ENCODE data around the gene SLC25A3. TPM values are rescaled to one million over a fixed set of nuclear protein-coding genes. Genes with fewer than 3 reads are reported as not detected.
"Not testable (repeated sequence)": the region's sequence is repeated elsewhere in the genome, so short reads cannot be mapped to it uniquely, and the experiment has no call there.

SLC25A3 gene
- polyA plus RNA-seq, 1 of the 3 experiments (the other 2 are of a cell fraction), result 470 TPM

GRCh38 chr12:98639491-98639890 is 46.0 kb downstream of the SLC25A3 start:
- H3K9me2 ChIP-seq, result no peaks in the 10 kb centered on the region
- ChIA-PET POLR2A (no interaction called here), CTCF (interaction anchor here (1.5 to 2.6 kb wide), 3 partner anchors 44 to 123 kb away, joined by 3 to 9 read pairs (median 3); no protein-coding TSS in a partner anchor)
- H2AFZ ChIP-seq (ENCODE audit: low read depth), result no peak overlapping the region
- H3K9me3 ChIP-seq, result no peaks in the 10 kb centered on the region
- whole genome bisulfite sequencing (ENCODE audit: low lambda C conversion rate), result 95% methylated on average over 3 of the region's 3 CpGs
- no peak overlapping the region for H3K9ac ChIP-seq
- TF ChIP-seq GATA2 (CRISPR knock-in tag; IDR thresholded peaks at IDR 0.05), result no peak
- no peak for TF ChIP-seq MEF2A (IDR thresholded peaks at IDR 0.05; ENCODE audit: borderline replicate concordance, low read depth)
- no peak for TF ChIP-seq EP300 (IDR thresholded peaks at IDR 0.05; ENCODE audit: borderline replicate concordance in 1 of 2, low read depth in 1 of 2, low read length in 1 of 2)
- TF ChIP-seq SIN3A (IDR thresholded peaks at IDR 0.05; ENCODE audit: borderline replicate concordance, low read depth, low read length), result no peak
- TF ChIP-seq YY1 (IDR thresholded peaks at IDR 0.05; ENCODE audit: low read depth), result no peak
- TF ChIP-seq JUND (IDR thresholded peaks at IDR 0.05), result no peak
- no peak for TF ChIP-seq RAD21 (IDR thresholded peaks at IDR 0.05; ENCODE audit: low read length)
- no peak for TF ChIP-seq SMC3 (IDR thresholded peaks at IDR 0.05; ENCODE audit: low read depth, low read length)
- no peak for TF ChIP-seq FOSL2 (IDR thresholded peaks at IDR 0.05; ENCODE audit: borderline replicate concordance, low read depth)
- TF ChIP-seq CHD2 (IDR thresholded peaks at IDR 0.05; ENCODE audit: low read length, partially characterized antibody), result no peak
- TF ChIP-seq, protein P1, sequence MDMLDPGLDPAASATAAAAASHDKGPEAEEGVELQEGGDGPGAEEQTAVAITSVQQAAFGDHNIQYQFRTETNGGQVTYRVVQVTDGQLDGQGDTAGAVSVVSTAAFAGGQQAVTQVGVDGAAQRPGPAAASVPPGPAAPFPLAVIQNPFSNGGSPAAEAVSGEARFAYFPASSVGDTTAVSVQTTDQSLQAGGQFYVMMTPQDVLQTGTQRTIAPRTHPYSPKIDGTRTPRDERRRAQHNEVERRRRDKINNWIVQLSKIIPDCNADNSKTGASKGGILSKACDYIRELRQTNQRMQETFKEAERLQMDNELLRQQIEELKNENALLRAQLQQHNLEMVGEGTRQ (IDR thresholded peaks at IDR 0.05; ENCODE audit: borderline replicate concordance, low read depth, low read length), result no peak
- no peak for TF ChIP-seq TEAD4 (IDR thresholded peaks at IDR 0.05; ENCODE audit: borderline replicate concordance, insufficient read depth)
- no peak for TF ChIP-seq ZBTB33 (IDR thresholded peaks at IDR 0.05; ENCODE audit: borderline replicate concordance, low read depth)
- TF ChIP-seq, protein P2, sequence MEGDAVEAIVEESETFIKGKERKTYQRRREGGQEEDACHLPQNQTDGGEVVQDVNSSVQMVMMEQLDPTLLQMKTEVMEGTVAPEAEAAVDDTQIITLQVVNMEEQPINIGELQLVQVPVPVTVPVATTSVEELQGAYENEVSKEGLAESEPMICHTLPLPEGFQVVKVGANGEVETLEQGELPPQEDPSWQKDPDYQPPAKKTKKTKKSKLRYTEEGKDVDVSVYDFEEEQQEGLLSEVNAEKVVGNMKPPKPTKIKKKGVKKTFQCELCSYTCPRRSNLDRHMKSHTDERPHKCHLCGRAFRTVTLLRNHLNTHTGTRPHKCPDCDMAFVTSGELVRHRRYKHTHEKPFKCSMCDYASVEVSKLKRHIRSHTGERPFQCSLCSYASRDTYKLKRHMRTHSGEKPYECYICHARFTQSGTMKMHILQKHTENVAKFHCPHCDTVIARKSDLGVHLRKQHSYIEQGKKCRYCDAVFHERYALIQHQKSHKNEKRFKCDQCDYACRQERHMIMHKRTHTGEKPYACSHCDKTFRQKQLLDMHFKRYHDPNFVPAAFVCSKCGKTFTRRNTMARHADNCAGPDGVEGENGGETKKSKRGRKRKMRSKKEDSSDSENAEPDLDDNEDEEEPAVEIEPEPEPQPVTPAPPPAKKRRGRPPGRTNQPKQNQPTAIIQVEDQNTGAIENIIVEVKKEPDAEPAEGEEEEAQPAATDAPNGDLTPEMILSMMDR (IDR thresholded peaks at IDR 0.05), result no peak
- TF ChIP-seq NRF1 (IDR thresholded peaks at IDR 0.05; ENCODE audit: low read depth, low read length), result no peak
- no peak for TF ChIP-seq POLR2AphosphoS5 (IDR thresholded peaks at IDR 0.05; ENCODE audit: low read depth, low read length)
- no peak for TF ChIP-seq RCOR1 (IDR thresholded peaks at IDR 0.05; ENCODE audit: low read length)
- no peak for DNase-seq
- H3K79me2 ChIP-seq (ENCODE audit: insufficient read depth), result peaks cover 98% of the 10 kb centered on the region
- H3K36me3 ChIP-seq (replicated peaks in 1 of 2; ENCODE audit: control insufficient read depth in 1 of 2, insufficient read depth in 2 of 2, low read length in 1 of 2), result peaks cover 0 to 9% of the 10 kb centered on the region in 2 experiments
- peaks cover 32% of the 10 kb centered on the region for H3F3A ChIP-seq (replicated peaks; ENCODE audit: insufficient read depth)
- H3K4me3 ChIP-seq (ENCODE audit: low read depth in 2 of 2, low read length in 1 of 2), result no peak overlapping the region
- peaks cover 26% of the 10 kb centered on the region for H4K20me1 ChIP-seq (ENCODE audit: insufficient read depth)
- H3K27ac ChIP-seq (ENCODE audit: low read depth in 2 of 2, low read length in 1 of 2), result no peak overlapping the region
- no peak overlapping the region for H3K4me2 ChIP-seq
- H3K4me1 ChIP-seq (ENCODE audit: control insufficient read depth in 1 of 2, insufficient read depth in 2 of 2, low read depth in 1 of 2, low read length in 1 of 2), result peaks cover 2 to 7% of the 10 kb centered on the region in 2 experiments; a peak in 2 of 4 replicates
- H3K27me3 ChIP-seq (ENCODE audit: insufficient read depth), result no peaks in the 10 kb centered on the region

GRCh38 chr12:98642801-98643200 is 49.3 kb downstream of the SLC25A3 start:
- H3K4me2 ChIP-seq, result peak overlapping the region; percentile 85
- H3K9me3 ChIP-seq; H3K9me2 ChIP-seq; DNase-seq; H3K27me3 ChIP-seq (ENCODE audit: insufficient read depth); H2AFZ ChIP-seq (ENCODE audit: low read depth); H3F3A ChIP-seq (replicated peaks; ENCODE audit: insufficient read depth); H3K4me1 ChIP-seq (ENCODE audit: control insufficient read depth in 1 of 2, insufficient read depth in 2 of 2, low read depth in 1 of 2, low read length in 1 of 2); POLR2A ChIA-PET: not testable (repeated sequence)
- H3K27ac ChIP-seq (ENCODE audit: low read depth in 2 of 2, low read length in 1 of 2), result peak overlapping the region in 1 of 2 experiments; percentile 97; a peak in 1 of 4 replicates
- H3K4me3 ChIP-seq (ENCODE audit: low read depth in 2 of 2, low read length in 1 of 2), result peak overlapping the region; percentile 79; a peak in 3 of 4 replicates
- H3K36me3 ChIP-seq (replicated peaks in 1 of 2; ENCODE audit: control insufficient read depth in 1 of 2, insufficient read depth in 2 of 2, low read length in 1 of 2), result peaks cover 0 to 10% of the 10 kb centered on the region in 2 experiments
- peaks cover 16% of the 10 kb centered on the region for H4K20me1 ChIP-seq (ENCODE audit: insufficient read depth)
- WGBS (ENCODE audit: low lambda C conversion rate), result 91% methylated on average over 5 of the region's 5 CpGs
- CTCF ChIA-PET, result interaction anchor here (0.6 to 2.2 kb wide), 3 partner anchors 11 to 35 kb away, joined by 3 to 10 read pairs (median 5); no protein-coding TSS in a partner anchor
- H3K9ac ChIP-seq, result peak overlapping the region; percentile 94; the same call in 1 of the 2 replicates
- peaks cover 91% of the 10 kb centered on the region for H3K79me2 ChIP-seq (ENCODE audit: insufficient read depth)

Measured in SK-N-SH (cell line).